H1 (cell line): ENCODE data around the gene RABL6. TPM values are rescaled to one million over a fixed set of nuclear protein-coding genes. Genes with fewer than 3 reads are reported as not detected.

Experiments used
- ATF3 ChIP-seq: IDR thresholded peaks from 2 replicates; pipeline ENCODE4 v1.6.1; 2011; ENCODE audit warnings: low read depth, mild to moderate bottlenecking, low read length; ENCODE audit not compliant: insufficient read depth
- CTBP2 ChIP-seq: IDR thresholded peaks from 2 replicates; pipeline ENCODE4 v1.7.0; 2011; ENCODE audit warnings: borderline replicate concordance, mild to moderate bottlenecking, moderate library complexity, mixed read lengths, low read length; ENCODE audit not compliant: insufficient read depth, insufficient read length
- GABPA ChIP-seq: IDR thresholded peaks from 2 replicates; pipeline ENCODE4 v1.6.1; 2011; ENCODE audit warnings: mild to moderate bottlenecking, low read length, moderate library complexity, borderline replicate concordance; ENCODE audit not compliant: insufficient read depth
- HDAC6 ChIP-seq: IDR thresholded peaks from one replicate; pipeline ENCODE4 v1.7.1; 2012; ENCODE audit warnings: low read depth, mild to moderate bottlenecking, inconsistent platforms, low read length, moderate library complexity
- NRF1 ChIP-seq: IDR thresholded peaks from 2 replicates; pipeline ENCODE4 v1.6.1; 2011; ENCODE audit warnings: mild to moderate bottlenecking, low read depth, low read length, improper control_type of control experiment
- PHF8 ChIP-seq: fragments of 200-600 bp; sonication (generic); conservative IDR thresholded peaks from 2 replicates; pipeline ENCODE4 v1.7.1; 2012; ENCODE audit warnings: low read depth, mild to moderate bottlenecking, inconsistent platforms, low read length, moderate library complexity
- TAF7 ChIP-seq: optimal IDR thresholded peaks from 2 replicates; pipeline ENCODE3; 2011; ENCODE audit warnings: low read depth, mild to moderate bottlenecking, inconsistent platforms, low read length, moderate library complexity, borderline replicate concordance
- YY1 ChIP-seq: IDR thresholded peaks from 2 replicates; pipeline ENCODE4 v1.6.1; 2011; ENCODE audit warnings: low read depth, mild to moderate bottlenecking, low read length
- polyA plus RNA-seq, 7 experiments: library from polyadenylated mRNA; depleted of rRNA in 3 of 7; stranded (reverse) in 5 of 7; unstranded in 2 of 7; fragments of >200 nt in 5 of 7; fragments of 200-250 nt in 2 of 7; gene quantifications; 1 replicate in 5 of 7; 2 replicates in 1 of 7; 4 replicates in 1 of 7; pipeline versions ENCODE4 v1.2.1 to v1.2.3, GENCODE V29; 2011 to 2013; ENCODE audit warnings: missing spikeins in 2 of 7, mixed read lengths in 2 of 7
- total RNA-seq: library from RNA; stranded (reverse); fragmentation: NEBNext Ultra II Directional; extraction: Animal tissue kit (Norgen Biotek cat#: 25700); gene quantifications from 2 replicates; pipeline ENCODE4 v1.2.1, GENCODE V29; 2021

Gene RABL6
- total and polyA plus RNA-seq, 2 of the 8 experiments (the other 6 are each of a cell fraction or from before 2014, with no cell fraction given) = 70.1 to 130 TPM

- TF ChIP-seq CTBP2 (no peak), ATF3 (no peak), HDAC6 (no peak), TAF7 (no peak), PHF8 (0 out of 2 replicates have a peak, but pooled peaks have one; percentile 25), GABPA (no peak), NRF1 (peak; percentile 97), YY1 (no peak)
Observed at GRCh38 chr9:136790640-136791515, 16.9 kb upstream of the RABL6 start, which contains the start of gene TMEM141 (continued).
